GM19395 (cell line): ENCODE data around the gene MYBPC3.

Experiments
- ATAC-seq: cut with Tn5 transposase; IDR thresholded peaks from one replicate; pipeline ENCODE4 v1.9.1; 2021; ENCODE audit warnings: mild to moderate bottlenecking, moderate library complexity; ENCODE audit not compliant: unreplicated experiment

MYBPC3 gene

GRCh38 chr11:47352556-47352955 lies at the start of gene MYBPC3:
Gene MYBPC3 (minus strand): TSS chr11:47352702. CDS start chr11:47352647, 55 bp downstream.
- no peak for ATAC-seq

- ATAC-seq, result peak; percentile 79
These were observed 48.3 kb upstream of the MYBPC3 start for GRCh38 chr11:47400768-47401279.

DNA sequence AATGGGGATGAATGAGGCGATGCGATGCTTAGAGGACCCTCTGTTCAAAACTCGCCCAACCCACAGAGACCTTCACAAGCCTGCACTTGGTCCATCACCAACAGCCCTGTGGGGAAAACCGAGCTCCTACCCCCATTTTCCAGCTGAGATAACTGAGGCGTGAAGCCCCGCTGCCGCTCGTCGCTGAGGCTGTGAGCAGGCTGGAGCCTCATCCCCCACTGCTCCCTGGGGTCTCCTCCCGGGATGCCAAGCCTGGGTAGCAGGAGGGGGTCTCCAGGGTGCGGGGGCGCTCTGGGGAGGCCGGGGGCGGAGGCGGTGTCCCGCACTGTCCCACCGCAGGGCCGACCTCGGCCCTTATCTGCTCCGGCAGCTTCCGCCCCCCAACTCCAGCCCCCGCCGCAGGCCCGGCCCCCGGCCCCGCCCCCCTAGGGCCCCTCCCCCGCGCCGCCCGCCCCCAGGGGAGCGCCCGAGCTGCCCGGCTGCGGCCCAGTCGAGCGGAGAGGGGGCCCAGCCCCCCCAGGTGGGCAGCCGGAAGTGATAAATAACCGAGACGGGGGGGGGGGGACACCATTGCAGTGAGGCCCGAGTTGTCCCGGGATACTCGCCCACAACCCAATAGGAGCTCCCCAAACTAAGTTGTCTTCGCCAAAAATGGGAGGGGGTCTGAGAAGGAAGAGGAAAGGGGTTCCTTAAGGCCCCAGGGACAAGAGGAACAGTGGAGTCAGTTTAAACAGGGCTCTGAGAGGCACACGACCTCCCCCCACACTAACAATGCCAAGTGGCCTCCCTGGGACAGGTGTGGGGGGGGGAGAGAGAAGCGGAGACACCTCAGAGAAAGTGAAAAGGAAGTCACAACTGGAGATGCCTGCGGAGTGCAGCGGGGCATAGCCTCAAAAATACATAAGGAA lies 47.6 kb upstream of the MYBPC3 start:
- ATAC-seq, result peak; percentile 58

DNA sequence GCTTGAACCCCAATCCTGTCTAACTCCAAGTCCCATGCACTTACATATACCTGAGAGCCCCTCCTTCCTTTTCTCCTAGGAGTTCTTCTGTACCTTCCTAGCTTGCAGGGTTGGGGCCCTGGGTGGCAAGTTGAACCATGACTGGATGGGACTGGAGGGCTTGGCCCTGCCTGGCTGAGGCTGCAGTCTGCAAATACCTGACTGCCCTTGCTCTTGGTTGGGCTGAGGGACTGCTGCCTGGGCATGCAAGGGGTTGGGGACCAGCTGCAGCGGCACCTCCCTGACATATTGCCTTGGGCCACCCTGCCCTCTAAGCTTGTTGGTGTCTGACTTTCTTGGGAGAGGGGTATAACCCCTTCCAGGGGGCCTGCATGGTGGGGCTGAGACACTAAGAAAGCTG lies 46.0 kb upstream of the MYBPC3 start:
- ATAC-seq, result no peak

GRCh38 chr11:47398011-47398410 lies 45.5 kb upstream of the MYBPC3 start:
- no peak for ATAC-seq

DNA sequence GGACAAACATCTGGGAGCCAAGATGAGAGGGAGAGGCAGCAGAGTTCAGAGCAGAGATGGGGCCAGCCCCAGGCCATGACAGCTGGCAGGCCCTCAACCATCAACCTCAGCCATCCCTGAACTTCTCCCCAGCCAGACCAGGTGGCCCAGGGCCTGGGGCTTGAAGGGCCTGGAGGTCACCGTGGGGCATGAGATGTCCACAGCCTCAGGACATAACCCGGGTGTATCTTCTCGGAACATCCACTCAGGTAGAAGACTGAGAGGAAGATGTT lies 43.5 kb upstream of the MYBPC3 start:
- ATAC-seq, result no peak

- no peak for ATAC-seq
These were observed 42.9 kb upstream of the MYBPC3 start for GRCh38 chr11:47395223-47396048.

GRCh38 chr11:47394322-47395222 lies 42.1 kb upstream of the MYBPC3 start:
- ATAC-seq, result peak; percentile 65

DNA sequence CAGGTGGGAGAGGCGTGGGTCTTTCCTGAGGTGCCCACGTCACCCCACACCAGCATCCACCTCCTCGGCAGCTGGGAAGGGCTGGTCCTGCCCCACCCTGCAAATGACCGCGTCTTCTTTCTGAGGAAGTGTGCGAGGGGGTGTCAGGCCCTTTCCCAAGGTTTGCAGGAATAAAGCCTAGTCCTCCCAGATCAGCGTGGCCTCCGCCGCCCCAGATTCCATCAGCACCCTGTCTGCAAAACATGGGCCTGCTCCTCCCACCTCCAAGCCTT lies 41.5 kb upstream of the MYBPC3 start:
- ATAC-seq, result no peak

GRCh38 chr11:47393163-47394049 lies 40.9 kb upstream of the MYBPC3 start:
- ATAC-seq, result no peak

DNA sequence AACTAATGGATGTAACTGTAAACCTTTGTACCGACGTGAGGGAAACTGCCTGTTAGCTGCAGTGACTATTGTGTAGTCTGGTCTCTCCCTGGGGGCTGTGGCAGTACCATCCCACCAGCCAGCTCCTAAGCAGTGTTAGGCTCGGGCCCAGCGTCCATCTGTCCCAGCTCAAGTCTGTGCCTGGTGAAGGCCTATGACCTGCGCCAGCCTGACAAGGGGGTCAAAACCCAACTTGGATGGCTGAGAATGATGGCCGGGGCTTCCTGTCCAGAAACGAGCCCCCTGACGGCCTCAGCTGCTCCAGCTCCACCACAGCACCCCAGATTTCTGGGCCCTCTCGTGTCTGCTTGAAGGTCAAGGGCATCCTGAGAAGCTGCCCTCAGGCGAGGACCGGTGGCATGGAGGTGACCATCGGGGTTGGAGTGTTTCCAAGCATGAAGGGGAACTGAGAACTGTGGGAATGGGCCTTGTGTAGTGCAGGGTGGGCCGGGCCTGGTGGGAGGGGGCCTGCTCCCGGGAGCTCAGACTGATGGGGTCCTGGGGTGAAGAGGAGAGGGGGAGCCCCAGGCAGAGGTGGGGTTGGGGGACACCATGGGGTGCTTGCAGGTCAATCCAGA lies 40.2 kb upstream of the MYBPC3 start:
- no peak for ATAC-seq

DNA sequence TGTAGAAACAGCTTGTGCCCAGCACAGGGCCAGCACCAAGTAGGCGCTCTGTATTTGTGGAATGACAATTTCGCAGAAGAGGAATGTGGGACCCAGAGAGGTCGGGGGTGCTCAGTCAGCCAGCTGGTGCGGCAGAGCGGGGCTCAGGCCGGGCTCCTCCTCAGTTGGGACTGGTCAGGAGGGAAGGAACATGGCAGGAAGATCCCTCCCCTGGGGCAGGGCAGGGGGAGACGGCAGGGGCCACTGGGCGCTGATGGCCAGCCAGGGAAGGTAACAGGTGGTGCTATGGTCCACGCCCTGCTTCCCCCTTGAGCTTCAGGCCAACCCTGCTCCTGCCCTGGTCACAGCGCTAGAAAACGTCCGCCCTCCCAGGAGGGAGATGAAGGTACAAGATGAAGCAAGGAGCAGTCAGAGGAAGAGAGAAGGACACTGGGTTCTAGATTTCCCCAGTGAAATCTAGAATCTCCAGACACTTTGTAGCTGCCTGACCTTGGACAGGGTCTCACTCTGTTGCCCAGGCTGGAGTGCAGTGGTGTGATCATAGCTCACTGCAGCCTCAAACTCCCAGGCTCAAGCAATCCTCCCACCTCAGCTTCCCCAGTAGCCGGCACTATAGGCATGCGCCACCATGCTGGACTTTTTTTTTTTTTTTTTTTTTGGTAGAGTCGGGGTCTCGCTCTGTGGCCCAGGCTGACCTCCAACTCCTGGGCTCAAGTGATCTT lies 39.4 kb upstream of the MYBPC3 start:
- no peak for ATAC-seq

- ATAC-seq, result no peak
These were observed 38.6 kb upstream of the MYBPC3 start for GRCh38 chr11:47391077-47391583.

DNA sequence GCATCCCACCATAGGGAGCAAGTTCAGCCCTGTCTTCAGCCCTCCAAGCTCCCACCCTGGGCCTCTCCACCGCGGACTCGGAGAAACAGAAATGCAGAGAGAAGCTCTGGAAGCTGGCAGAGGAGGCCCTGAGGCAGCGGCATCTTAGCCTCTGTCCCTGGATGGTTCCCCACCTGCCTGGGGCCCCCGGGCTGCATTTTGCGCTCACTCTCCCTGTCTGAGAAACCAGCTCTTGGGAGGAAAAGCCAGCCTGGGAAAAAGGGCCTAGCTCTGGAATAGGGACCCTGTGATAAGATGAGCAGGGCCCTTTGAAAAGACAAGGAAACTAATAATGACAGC lies 37.9 kb upstream of the MYBPC3 start:
- no peak for ATAC-seq

- ATAC-seq, result no peak
These were observed 37.3 kb upstream of the MYBPC3 start for GRCh38 chr11:47389577-47390421.

DNA sequence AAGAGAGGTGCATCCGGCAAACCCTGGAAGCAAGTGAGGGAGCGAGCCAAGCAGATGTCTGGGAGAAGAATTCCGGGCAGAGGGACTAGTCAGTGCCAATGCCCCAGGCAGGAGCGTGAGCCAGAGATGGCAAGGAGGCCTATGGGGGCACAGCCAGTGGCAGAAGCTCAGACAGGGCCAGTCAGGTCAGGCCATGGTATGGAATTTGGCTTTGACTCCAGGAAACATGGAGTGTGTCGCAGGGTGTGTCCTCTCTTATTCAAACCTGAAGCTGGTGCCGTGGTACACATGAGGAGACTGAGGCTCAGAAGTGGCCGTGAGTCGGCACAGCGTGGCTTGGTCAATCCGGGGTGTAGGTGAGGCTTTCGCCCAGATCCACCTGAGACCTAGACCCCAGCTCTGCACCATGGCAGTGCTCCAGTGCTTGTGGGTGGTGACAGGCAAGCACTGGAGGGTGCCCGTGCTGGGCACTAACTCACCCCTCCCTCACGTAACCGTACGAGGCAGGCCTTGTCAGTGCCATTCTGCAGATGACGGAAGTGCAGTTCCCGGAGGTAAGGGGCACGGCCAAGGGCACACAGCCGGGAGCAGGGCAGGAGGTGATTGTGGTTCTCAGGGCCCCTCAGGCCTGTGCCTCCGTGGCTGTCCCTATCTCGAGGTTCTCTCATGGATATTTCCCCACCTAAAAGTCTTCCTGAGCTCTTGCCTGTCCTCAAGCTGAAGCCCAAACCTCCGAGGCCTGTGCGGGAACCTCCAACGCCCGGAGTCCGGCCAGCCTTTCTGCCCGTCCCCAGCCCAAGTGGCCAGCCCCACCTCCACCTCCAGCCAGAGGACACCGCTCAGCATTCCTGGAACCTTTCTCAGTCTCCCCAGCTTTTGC lies 36.4 kb upstream of the MYBPC3 start:
- no peak for ATAC-seq
